Heart left ventricle (tissue), 13 donors: ENCODE results near the gene NTM.

Source experiments
- CTCF ChIP-seq, 12 donors: fragments of 200-600 bp; sonication (generic) in 4 of 12; IDR thresholded peaks; one replicate each; pipeline versions ENCODE4 v1.5.0 to v1.8.0; 2018 to 2022; ENCODE audit warnings: antibody characterized with exemption in 12 of 12, mild to moderate bottlenecking in 5 of 12
- POLR2A ChIP-seq, 2 donors: fragments of 450-650 bp; IDR thresholded peaks; one replicate each; pipeline ENCODE4 v1.6.1; 2017; ENCODE audit warnings: antibody characterized with exemption in 2 of 2, mild to moderate bottlenecking in 2 of 2, moderate library complexity in 2 of 2
- donor health status: ischemic (EF 13 %, LVEDD 7.1; RV severe dilation, severe dysfunction).
- donor health status: DM: no; HTN: yes; CAD: no.
- donor health status: DM: no; HTN: no; CAD: no.
- donor health status: ischemic (EF 25% LVEDD 6.9; RV normal size, moderate dysfunction).
- donor health status: ischemic (EF 25% LVEDD 5.7; RV mildly dilated, moderate dysfunction).
- donor health status: ischemic (EF 35%, LVEDD 5.7; RV mildly dilated, moderate dysfunction).
- donor health status: nonischemic (EF 11% LVEDD 7.7; RV severe dilation, severe dysfunction).
- donor health status: DM: yes; HTN: yes; CAD: no.
- donor health status: PGD.
- donor health status: ischemic (EF 29% LVEDD 5.4; RV normal size, mild dysfunction).
- donor health status: nonischemic (EF 23%, LVEDD 6.1; RV moderate dilation, normal function).

GRCh38 chr11:132311703-132312102 is 941.3 kb downstream of the NTM start:
- TF ChIP-seq CTCF (IDR thresholded peaks at IDR 0.05) (no peak), POLR2A (IDR thresholded peaks at IDR 0.05) (no peak)
